IPS-15b (cell line): ENCODE data around the gene CARD16.
"Not testable (repeated sequence)": the region's sequence is repeated elsewhere in the genome, so short reads cannot be mapped to it uniquely, and the experiment has no call there.

Source experiments
- H3K27me3 ChIP-seq: one replicate; pipeline ENCODE4 v1.6.1; 2013; ENCODE audit warnings: low read length; ENCODE audit not compliant: control insufficient read depth, insufficient read depth
- H3K36me3 ChIP-seq: one replicate; pipeline ENCODE4 v1.6.1; 2013; ENCODE audit warnings: low read length; ENCODE audit not compliant: control insufficient read depth, insufficient read depth
- H3K4me1 ChIP-seq: one replicate; pipeline ENCODE4 v1.6.1; 2013; ENCODE audit warnings: mild to moderate bottlenecking, low read length; ENCODE audit not compliant: control insufficient read depth, insufficient read depth
- H3K4me3 ChIP-seq: one replicate; pipeline ENCODE4 v1.5.1; 2013; ENCODE audit warnings: low read depth, low read length
- H3K9ac ChIP-seq: one replicate; pipeline ENCODE4 v1.6.1; 2013; ENCODE audit warnings: low read depth, mild to moderate bottlenecking, low read length
- H3K9me3 ChIP-seq: one replicate; pipeline ENCODE4 v1.6.1; 2013; ENCODE audit warnings: mild to moderate bottlenecking, low read length; ENCODE audit not compliant: control insufficient read depth, insufficient read depth

The CARD16 gene

GRCh38 chr11:105044557-105045524 is at the start of gene CARD16:
Gene CARD16, minus strand, starts transcription at chr11:105045335. Its CDS starts 38 bp downstream, at chr11:105045297.
- H3K9me3 ChIP-seq, H3K36me3 ChIP-seq, H3K9ac ChIP-seq, H3K4me3 ChIP-seq, H3K4me1 ChIP-seq, H3K27me3 ChIP-seq: not testable (repeated sequence)

- Histone ChIP-seq H3K4me3 (no peak overlapping the region), H3K9me3 (no peaks in the 10 kb centered on the region), H3K9ac (no peak overlapping the region), H3K27me3 (no peaks in the 10 kb centered on the region), H3K36me3 (no peaks in the 10 kb centered on the region), H3K4me1 (no peaks in the 10 kb centered on the region)
Measured at GRCh38 chr11:105092256-105093239, 47.4 kb upstream of the CARD16 start.

DNA sequence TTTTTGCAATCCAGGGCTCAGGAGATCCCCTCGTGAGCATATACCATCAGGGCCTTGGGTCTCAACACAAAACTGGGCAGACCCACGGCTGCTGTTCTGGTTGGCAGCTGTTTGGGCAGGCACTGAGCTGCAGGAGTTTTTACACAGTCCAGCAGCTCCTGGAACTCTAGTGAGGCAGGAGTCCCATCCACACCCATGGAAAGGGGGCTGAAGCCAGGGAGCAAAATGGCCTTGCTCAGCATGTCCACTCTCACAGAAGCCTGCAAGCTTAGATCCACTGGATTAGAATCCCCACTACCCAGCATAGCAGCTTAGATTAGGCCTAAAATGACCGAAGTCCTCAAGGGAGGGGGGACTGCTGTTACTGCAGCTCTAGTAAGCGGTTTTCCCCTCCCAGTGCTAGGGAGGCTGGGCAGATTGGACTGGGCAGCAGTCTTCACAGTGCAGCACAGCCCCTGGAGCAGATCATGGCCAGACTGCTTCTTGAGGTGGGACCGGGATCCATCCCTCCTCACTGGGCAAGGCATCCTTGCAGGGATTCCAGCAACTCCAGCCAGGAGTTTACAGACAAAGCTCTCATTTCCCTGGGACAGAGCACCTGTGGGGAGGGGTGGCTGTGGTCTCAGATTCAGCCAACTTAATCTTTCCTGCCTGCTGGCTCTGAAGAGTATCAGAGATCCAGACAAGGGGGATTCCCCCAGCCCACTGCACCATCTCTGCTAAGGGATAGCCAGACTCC is 36.4 kb upstream of the CARD16 start:
- Histone ChIP-seq H3K27me3 (no peaks in the 10 kb centered on the region), H3K36me3 (no peaks in the 10 kb centered on the region), H3K9me3 (no peaks in the 10 kb centered on the region), H3K4me3 (no peak overlapping the region), H3K4me1 (peaks cover 7% of the 10 kb centered on the region), H3K9ac (no peak overlapping the region)

GRCh38 chr11:105080171-105080906 is 35.2 kb upstream of the CARD16 start:
- H3K36me3 ChIP-seq, H3K27me3 ChIP-seq, H3K9me3 ChIP-seq, H3K9ac ChIP-seq, H3K4me1 ChIP-seq, H3K4me3 ChIP-seq: not testable (repeated sequence)

GRCh38 chr11:105078283-105078682 is 33.1 kb upstream of the CARD16 start:
- Histone ChIP-seq H3K4me1 (peaks cover 7% of the 10 kb centered on the region), H3K9me3 (no peaks in the 10 kb centered on the region), H3K27me3 (no peaks in the 10 kb centered on the region), H3K36me3 (no peaks in the 10 kb centered on the region), H3K9ac (no peak overlapping the region), H3K4me3 (no peak overlapping the region)

DNA sequence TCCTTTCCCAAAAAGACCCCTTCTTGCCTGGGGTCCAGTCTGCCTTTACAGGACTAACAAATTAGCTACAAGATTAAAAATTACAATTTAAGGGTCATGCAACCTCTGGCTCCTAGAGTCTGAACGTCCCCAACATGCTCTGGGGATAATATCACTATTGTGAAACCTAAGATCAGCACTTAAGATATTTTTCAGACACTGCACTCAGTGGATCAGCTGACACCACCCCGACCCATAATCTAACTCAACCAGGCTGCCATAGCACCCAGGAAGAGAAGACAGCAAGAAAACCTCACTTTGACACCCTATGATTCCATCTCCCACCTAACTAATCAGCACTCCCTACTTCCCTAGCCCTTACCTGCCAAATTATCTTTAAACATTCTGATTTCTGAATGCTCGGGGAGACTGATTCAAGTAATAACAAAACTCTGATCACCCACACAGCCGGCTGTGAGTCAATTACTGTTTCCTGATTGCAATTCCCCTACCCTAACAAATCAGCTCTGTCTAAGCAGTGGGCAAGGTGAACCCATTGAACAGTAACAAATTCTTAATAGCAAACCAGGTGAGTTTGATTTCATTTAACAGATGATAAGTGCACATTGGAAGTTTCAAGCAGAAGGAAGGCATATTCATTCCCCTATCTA is 32.1 kb upstream of the CARD16 start:
- H3K4me1 ChIP-seq, H3K36me3 ChIP-seq, H3K4me3 ChIP-seq, H3K27me3 ChIP-seq, H3K9ac ChIP-seq, H3K9me3 ChIP-seq: not testable (repeated sequence)

- Histone ChIP-seq H3K9me3 (no peaks in the 10 kb centered on the region), H3K9ac (no peak overlapping the region), H3K4me1 (no peaks in the 10 kb centered on the region), H3K27me3 (no peaks in the 10 kb centered on the region), H3K4me3 (no peak overlapping the region), H3K36me3 (no peaks in the 10 kb centered on the region)
Measured at GRCh38 chr11:105074166-105074530, 29.0 kb upstream of the CARD16 start.

DNA sequence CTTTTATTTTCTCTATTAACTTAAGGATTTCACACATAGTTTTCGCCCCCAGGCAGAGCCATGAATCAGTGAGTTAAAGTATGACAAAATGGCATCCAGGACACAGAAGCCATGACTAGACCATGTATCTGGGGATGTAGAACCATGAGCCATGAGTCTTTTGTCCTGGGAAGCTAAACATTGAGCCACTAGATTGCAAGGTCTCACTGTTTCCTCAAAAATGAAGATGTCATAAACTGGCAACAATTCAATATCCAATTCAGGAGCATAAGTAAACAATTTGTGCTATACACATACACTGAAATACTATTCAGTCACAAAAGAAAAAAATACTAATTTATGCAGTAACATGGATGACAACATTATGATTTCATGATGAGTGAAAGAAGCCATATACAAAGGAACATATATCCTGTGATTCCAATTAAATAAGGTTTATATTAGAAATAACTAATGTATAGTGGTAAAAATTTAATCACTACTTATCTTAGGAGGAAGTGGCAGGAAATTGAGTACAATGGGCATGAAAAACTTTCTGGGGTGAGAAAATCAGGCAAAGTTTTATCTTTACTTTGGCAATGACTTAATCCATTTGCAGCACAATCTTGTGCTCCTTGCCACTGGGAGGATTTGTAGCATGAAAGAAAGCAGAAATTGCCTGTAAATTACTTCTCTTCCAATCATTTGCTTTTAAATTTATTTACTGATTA is 28.5 kb upstream of the CARD16 start:
- H3K27me3 ChIP-seq = no peaks in the 10 kb centered on the region
- H3K4me1 ChIP-seq = no peaks in the 10 kb centered on the region
- H3K9ac ChIP-seq = no peak overlapping the region
- H3K9me3 ChIP-seq = no peaks in the 10 kb centered on the region
- H3K36me3 ChIP-seq = no peaks in the 10 kb centered on the region
- H3K4me3 ChIP-seq = no peak overlapping the region

GRCh38 chr11:105072080-105072479 is 26.9 kb upstream of the CARD16 start:
- not testable (repeated sequence) for H3K36me3 ChIP-seq, H3K4me3 ChIP-seq, H3K9ac ChIP-seq

DNA sequence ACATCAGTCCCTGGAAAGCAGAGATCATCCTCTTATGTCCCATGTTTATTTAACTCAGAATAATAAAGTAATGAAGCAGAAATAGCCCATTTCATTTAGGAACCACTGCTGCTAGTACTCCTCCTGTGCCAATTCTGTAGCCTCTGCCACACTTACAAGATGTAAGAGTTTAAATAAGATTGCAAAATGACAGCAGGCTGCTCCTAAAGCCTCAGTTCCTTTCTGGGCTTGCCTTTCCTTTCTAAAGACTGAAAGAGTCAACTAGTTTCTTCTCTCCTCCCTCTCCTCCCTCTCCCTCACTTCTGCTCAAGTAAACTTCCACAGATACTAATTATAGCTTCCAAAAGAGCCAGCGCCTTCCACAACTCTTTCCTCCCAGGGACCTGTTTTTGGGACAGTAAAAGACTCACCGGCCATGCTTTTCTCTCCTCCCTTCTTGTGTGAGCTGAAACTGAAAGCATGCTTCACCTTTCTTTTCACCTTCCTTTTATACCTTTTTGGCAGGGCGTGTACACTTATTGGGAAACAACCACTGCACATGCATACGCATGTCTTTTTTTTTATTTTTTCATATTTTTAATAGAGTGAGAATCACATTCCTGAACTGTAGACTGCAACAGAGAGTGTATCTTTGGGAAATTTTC is 26.1 kb upstream of the CARD16 start:
- H3K27me3 ChIP-seq = no peaks in the 10 kb centered on the region
- no peaks in the 10 kb centered on the region for H3K9me3 ChIP-seq
- H3K9ac ChIP-seq = no peak overlapping the region
- no peaks in the 10 kb centered on the region for H3K4me1 ChIP-seq
- H3K36me3 ChIP-seq = no peaks in the 10 kb centered on the region
- no peak overlapping the region for H3K4me3 ChIP-seq

More at GRCh38 chr11:105072080-105072479, 26.9 kb upstream of the CARD16 start:
- H3K27me3 ChIP-seq, H3K4me1 ChIP-seq, H3K9me3 ChIP-seq: not testable (repeated sequence)
